HG02759 (cell line): Measurements from ENCODE around the gene NR2F2.

Experiments
- ATAC-seq: cut with Tn5 transposase; IDR thresholded peaks from one replicate; pipeline ENCODE4 v1.9.1; 2021; ENCODE audit warnings: mild to moderate bottlenecking, moderate library complexity; ENCODE audit not compliant: unreplicated experiment

Gene NR2F2

GRCh38 chr15:96341513-96342405 lies 11.3 kb downstream of the NR2F2 start:
- no peak for ATAC-seq

- ATAC-seq, result no peak
Observed at GRCh38 chr15:96342406-96343112, 12.1 kb downstream of the NR2F2 start.

DNA sequence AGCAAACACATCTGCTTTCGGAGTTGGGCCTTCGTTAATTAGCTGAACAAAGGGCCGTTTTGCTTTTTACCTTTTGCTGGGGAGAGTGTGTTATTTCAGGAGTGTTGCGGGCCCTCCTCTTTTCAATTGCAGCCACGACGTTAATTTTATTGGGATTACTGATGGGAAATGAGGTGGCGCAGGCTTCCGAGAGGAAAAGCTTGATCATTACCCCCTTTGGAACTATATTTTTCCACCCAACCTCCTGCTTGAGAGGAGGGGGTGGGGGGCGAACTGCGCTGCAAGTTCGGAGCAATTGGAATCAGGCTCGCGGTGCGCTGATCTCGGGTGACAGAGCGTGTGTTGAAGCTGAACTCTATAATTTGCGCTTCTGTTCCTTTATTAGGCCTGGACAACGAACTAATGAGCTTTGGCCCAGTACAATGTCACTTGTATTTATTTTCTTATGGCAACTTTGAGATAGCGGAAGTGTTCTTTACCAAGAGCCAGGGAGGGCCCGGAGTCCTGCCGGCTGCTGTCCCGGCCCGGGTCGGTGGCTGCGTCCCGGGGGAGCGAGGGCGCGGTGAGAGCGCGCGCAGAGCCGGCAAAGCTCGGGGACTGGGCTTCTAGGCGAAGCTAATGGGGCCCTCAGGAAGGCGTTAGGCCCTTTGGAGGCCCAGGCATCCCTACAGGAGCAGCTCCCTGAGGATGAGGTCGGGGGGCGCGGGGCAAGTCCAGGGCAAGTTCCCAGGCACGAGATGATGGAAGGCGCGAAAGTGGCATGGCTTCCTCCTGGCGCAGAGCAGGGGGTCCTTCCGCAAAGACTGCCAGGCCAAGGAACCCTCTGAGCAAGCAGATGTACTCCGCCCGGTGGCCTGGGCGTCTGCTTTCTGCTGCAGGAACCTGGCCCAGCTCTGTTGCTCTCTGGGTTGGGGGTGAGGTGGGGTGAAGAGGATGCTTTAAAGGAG lies 12.9 kb downstream of the NR2F2 start:
- no peak for ATAC-seq

DNA sequence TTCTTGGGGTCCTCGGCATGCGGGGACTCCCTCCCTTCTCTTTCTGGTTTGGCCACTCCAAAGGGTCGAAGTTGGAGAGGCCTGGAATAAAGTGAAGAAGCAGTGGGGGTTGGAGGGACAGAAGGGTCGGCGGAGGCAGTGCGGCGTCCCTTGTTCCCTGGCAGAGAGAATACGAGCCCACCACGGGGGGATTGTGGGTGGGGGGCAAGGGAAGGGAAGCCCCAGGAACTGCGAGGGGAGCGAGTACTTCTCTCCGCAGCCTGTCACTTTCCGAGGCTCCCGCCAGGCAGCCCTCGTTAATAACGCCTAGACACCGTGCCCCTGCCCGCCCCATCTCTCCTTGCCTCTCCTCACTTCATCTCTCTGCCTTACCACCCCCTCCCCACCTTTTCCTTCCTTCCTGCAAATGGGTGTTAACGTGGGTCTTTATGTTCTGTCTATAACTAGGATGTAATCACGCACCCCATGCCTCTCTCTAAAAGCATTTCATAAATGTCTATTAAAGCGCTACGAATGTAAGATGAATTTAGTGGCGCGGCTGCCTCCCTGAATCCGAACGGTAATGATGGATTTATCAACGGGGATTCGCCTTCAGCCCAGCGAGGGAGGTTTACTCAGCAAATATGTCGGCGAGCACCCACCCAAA lies 13.7 kb downstream of the NR2F2 start:
- no peak for ATAC-seq

- ATAC-seq, result no peak
Observed at GRCh38 chr15:96344706-96345559, 14.4 kb downstream of the NR2F2 start.

DNA sequence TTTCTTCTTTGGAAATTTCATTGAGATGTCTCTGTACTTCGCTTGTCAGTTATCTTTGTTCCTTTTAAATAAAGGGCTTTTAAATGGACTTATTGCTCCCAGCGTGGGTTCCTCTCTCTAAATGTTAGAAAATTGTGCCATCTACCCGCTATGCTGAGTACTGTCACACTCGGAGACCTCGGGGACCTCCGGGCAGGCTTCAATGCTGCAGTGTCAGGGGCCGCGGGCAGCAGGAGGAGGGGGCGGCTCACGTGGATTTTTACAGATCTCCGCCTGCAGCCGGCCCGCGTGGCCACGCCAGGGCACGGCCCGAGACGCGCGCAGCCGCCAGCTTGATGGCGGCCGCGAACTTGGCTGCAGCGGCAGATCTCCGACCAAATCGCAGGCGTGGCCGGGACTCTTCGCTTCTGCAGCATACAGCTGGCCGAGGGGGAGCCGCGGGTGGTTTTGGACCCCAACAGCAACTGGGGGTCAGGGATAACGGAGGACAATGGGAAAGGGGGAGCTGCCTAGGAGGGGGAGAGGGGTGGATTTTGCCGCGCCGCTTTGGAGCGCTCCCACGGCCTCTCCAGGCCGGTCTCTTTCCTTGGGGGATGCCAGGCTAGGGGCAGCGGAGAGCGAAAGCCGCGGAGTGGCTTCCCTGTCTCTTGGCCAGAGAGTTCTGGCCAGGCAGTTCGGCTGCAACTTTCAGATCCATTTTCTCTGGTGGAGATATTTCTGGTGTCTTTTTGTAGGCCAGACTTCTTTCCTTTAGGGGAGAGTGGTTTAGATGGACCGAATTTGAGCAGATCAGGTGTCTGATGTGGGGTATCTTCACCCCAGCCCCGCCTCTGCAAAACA lies 15.3 kb downstream of the NR2F2 start:
- peak; percentile 59 for ATAC-seq

DNA sequence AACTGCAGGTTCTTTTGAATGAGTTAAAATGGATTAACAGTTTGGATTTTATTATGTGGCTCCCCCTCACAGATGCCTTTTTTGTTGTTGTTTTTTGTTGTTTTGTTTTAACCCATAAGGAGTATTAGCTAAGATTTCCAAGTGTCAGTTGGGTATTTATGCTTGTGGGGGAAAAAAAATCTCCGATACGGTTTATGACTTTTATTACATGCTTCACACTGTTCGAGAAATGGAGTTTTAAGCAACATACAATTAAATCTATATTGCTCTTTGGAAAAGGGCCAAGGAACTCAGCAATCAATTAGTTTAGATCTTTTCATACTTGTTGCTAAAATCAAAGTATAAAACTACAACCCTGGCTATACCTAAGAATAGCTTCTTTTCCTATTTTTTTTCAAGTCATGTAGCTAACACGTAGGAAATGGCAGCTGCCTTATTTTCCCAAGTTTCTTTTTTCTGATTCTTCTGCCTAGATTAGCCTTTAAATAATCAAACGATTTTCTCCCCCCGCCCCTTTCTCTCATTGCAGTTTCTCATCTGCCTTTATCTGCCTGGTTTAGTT lies 16.0 kb downstream of the NR2F2 start:
- ATAC-seq, result no peak

- ATAC-seq, result no peak
Observed at GRCh38 chr15:96347181-96348111, 16.9 kb downstream of the NR2F2 start.

- no peak for ATAC-seq
Observed at GRCh38 chr15:96348112-96349027, 17.9 kb downstream of the NR2F2 start.

- ATAC-seq, result no peak
Observed at GRCh38 chr15:96349034-96349856, 18.7 kb downstream of the NR2F2 start.

DNA sequence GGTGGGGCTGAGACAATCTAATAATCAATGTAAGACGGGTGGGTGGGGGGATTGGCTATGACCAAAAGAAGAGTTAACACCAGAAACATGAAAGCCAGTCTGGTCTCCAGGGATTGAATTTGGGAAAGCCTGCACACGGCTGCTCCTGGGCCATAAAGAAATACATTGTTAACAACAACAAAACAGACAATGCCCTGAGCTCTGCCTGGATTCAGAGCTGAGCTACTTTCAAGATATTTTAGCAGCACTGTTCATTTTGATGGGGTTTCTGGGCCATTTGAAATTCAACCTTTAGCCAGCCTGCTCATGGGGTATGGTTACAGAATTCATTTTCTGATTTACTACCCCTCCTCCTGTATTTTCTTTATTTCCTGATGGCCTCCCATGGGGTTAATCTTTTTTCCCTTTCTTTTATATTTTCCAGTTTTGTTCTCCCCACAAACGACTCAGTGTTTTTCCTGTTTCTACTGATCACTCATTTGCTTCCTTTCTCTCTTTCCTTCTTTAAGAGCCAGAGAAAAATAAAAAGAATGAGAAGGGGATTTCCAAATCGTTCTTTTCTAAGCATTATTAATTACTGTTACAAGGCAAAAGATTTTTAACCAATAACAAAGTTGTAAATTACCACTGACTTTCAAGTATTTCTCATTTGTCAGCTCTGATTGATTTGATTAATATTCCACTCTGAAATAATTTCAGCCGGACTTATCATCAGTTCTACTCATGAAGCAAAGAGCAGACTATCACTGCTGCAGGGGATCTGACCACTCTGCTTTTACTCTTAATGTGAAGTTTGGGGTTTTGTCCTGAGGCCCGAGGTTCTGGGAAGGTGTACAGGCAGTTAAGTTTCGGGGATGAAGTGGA lies 19.6 kb downstream of the NR2F2 start:
- no peak for ATAC-seq

- ATAC-seq, result no peak
Observed at GRCh38 chr15:96350934-96351724, 20.6 kb downstream of the NR2F2 start.

DNA sequence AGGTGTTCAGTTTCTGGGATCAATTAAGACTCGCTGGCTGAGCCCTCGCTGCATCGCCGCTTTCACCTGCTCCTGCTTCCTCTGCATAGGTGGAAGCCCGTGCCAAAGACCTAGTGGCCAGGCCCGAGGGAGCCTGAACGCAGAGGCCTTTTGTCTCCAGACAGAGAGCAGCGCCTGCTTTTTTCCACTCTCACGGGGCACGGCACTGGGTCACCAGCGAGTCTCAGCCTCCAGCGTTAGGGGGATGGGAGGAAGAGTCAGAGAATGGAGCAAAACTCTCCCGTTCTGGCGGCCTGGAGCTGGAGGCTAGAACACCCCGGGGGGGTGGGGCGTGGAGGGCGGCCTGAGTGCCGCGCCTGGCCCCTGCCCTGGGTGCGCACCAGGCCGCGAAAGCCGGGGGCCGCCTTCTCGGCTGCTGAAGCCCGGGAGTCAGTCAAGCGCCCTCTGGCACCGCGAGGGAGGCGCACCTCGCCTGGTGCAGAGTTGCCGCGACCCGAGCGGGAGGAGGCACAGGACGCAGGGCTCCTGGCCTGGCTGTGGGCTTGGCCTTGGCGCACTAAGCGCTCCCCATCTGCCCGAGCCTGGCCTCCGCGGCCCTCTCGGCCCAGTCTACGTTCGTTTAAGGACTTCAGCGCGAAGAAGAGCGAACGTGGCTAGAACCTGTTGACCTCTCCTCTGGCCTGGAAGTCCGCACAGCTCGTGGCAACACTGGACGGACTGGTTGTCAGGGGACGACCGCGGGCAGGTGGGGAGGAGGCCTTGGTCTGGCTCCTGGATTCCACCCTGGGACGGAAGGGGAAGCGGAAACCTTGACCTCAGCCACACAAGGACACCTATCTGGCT lies 21.5 kb downstream of the NR2F2 start:
- ATAC-seq, result peak; percentile 28
